PC-3 (cell line): ENCODE measurements around the gene TSPAN4.

Experiments
- EZH2 ChIP-seq: fragments of 300-600 bp; sonication (generic); IDR thresholded peaks from one replicate; pipeline ENCODE4 v1.6.1; 2017; ENCODE audit warnings: antibody characterized with exemption, mild to moderate bottlenecking, low read length; ENCODE audit not compliant: unreplicated experiment
- TF ChIP-seq, protein P1 (sequence below): fragments of 300-600 bp; sonication (generic); conservative IDR thresholded peaks from 2 replicates; pipeline ENCODE4 v1.5.1; 2017; ENCODE audit warnings: antibody characterized with exemption, low read depth, mild to moderate bottlenecking, low read length

DNA sequence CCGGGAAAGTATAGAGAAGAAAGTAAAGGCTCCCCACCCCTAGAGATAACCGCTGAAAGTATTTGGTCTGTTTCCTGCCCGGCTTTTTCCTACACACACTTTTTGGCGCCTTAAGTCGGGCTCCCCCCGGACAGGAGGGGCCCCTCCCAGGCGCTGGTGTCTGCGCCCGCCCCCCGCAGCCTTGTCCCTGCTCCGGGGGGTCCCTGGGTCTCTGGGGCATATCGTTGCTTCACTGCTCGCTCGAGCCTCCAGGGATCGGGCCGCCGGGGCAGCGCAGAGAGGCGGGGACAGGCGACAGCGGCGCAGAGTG is 15.9 kb upstream of the TSPAN4 start:
- TF ChIP-seq, protein P1, sequence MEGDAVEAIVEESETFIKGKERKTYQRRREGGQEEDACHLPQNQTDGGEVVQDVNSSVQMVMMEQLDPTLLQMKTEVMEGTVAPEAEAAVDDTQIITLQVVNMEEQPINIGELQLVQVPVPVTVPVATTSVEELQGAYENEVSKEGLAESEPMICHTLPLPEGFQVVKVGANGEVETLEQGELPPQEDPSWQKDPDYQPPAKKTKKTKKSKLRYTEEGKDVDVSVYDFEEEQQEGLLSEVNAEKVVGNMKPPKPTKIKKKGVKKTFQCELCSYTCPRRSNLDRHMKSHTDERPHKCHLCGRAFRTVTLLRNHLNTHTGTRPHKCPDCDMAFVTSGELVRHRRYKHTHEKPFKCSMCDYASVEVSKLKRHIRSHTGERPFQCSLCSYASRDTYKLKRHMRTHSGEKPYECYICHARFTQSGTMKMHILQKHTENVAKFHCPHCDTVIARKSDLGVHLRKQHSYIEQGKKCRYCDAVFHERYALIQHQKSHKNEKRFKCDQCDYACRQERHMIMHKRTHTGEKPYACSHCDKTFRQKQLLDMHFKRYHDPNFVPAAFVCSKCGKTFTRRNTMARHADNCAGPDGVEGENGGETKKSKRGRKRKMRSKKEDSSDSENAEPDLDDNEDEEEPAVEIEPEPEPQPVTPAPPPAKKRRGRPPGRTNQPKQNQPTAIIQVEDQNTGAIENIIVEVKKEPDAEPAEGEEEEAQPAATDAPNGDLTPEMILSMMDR = no peak
- TF ChIP-seq EZH2 = no peak
